Spleen (tissue), 11 donors: ENCODE measurements around the gene ADH5. TPM values are rescaled to one million over a fixed set of nuclear protein-coding genes. Genes with fewer than 3 reads are reported as not detected.

Experiments
- DNase-seq: peaks from one replicate; pipeline ENCODE4 v3.0.0-alpha.2; 2020
- H3K27ac ChIP-seq, 8 donors: fragments of 200-600 bp; sonication (generic) in 7 of 8; 1 replicate in 4 of 8; 2 replicates in 4 of 8; pipeline versions ENCODE4 v1.5.0 to v1.8.0; 2016 to 2021; ENCODE audit warnings: inconsistent platforms in 4 of 8, mild to moderate bottlenecking in 4 of 8, moderate library complexity in 1 of 8
- H3K27me3 ChIP-seq, 7 donors: fragments of 200-600 bp; sonication (generic) in 6 of 7; replicated peaks in 1 of 7; 1 replicate in 4 of 7; 2 replicates in 3 of 7; pipeline versions ENCODE4 v1.5.0 to v1.8.0; 2016 to 2021; ENCODE audit warnings: inconsistent platforms in 3 of 7, mild to moderate bottlenecking in 1 of 7
- H3K36me3 ChIP-seq, 6 donors: fragments of 200-600 bp; sonication (generic) in 5 of 6; 1 replicate in 4 of 6; 2 replicates in 2 of 6; pipeline versions ENCODE4 v1.5.0 to v1.8.0; 2016 to 2021; ENCODE audit warnings: inconsistent platforms in 2 of 6
- H3K4me1 ChIP-seq, 6 donors: fragments of 200-600 bp; sonication (generic) in 5 of 6; 1 replicate in 3 of 6; 2 replicates in 3 of 6; pipeline versions ENCODE4 v1.5.0 to v1.8.0; 2016 to 2021; ENCODE audit warnings: inconsistent platforms in 3 of 6
- H3K4me3 ChIP-seq, 8 donors: fragments of 200-600 bp; sonication (generic) in 7 of 8; 1 replicate in 4 of 8; 2 replicates in 4 of 8; pipeline versions ENCODE4 v1.5.0 to v1.8.0; 2016 to 2021; ENCODE audit warnings: inconsistent platforms in 4 of 8, mild to moderate bottlenecking in 4 of 8, moderate library complexity in 2 of 8
- H3K9me3 ChIP-seq, 8 donors: fragments of 200-600 bp; sonication (generic) in 7 of 8; 1 replicate in 4 of 8; 2 replicates in 4 of 8; pipeline versions ENCODE4 v1.5.0 to v1.8.0; 2016 to 2021; ENCODE audit warnings: inconsistent platforms in 4 of 8
- POLR2A ChIP-seq, 3 donors: fragments of 450-650 bp; IDR thresholded peaks; one replicate each; pipeline ENCODE4 v1.5.1; 2017; ENCODE audit warnings: antibody characterized with exemption in 3 of 3, mild to moderate bottlenecking in 1 of 3
- POLR2AphosphoS5 ChIP-seq, 3 donors: sonication (generic); formaldehyde crosslinking; IDR thresholded peaks; one replicate each; pipeline ENCODE4 v1.5.1; 2017; ENCODE audit warnings: antibody characterized with exemption in 3 of 3
- WGBS, 5 donors: extraction: QIAGEN DNeasy Blood & Tissue Kit in 3 of 5; methylation state at CpG; one replicate each; pipeline versions ENCODE4 v1.1.5 to v1.1.7; 2013 to 2018; 5-methylcytosine and 5-hydroxymethylcytosine counted together
- intact Hi-C: fragments of 100-400 bp; cut with DNase I; formaldehyde crosslinking; loops from one replicate; pipeline ENCODE4 v1.15.0; 2023; ENCODE audit warnings: low total_unique reads
- polyA plus RNA-seq, 3 donors: library from polyadenylated mRNA; stranded (reverse); fragments of 200-250 nt; gene quantifications; one replicate each; pipeline ENCODE4 v1.2.1, GENCODE V29; 2013
- total RNA-seq, 7 donors: library from RNA; depleted of rRNA in 3 of 7; stranded (reverse); fragments of >200 nt in 3 of 7; fragmentation: NEBNext Ultra II Directional in 4 of 7; extraction: Animal tissue kit (Norgen Biotek cat#: 25700) in 4 of 7; gene quantifications; one replicate each; pipeline versions ENCODE4 v1.1.0 to v1.2.1, GENCODE V29; 2016 to 2021
- TF ChIP-seq, protein P1 (sequence below), 11 experiments: fragments of 200-600 bp in 7 of 11; fragments of 450-650 bp in 4 of 11; sonication (generic) in 4 of 11; IDR thresholded peaks in 8 of 11; conservative IDR thresholded peaks in 3 of 11; 1 replicate in 7 of 11; 2 replicates in 4 of 11; pipeline versions ENCODE4 v1.4.0 to v1.8.0; 2016 to 2021; ENCODE audit warnings: antibody characterized with exemption in 11 of 11, inconsistent platforms in 4 of 11, mild to moderate bottlenecking in 1 of 11
- donor health status: healthy with polysubstance abuse.
- donor health status: DM: no; HTN: no; CAD: no; lungs with moderate emphysema.
- donor health status: DM: no; HTN: no; CAD: no.
- donor health status: Bipolar disorder and iron deficiency.
- donor health status: healthy.
- donor health status: DM: no; HTN: no; CAD: no.
- donor health status: DM: yes; HTN: yes; CAD: no.

Gene ADH5
- total and polyA plus RNA-seq, 10 donors, result 54.2 to 93.1 (median 74.4) TPM

DNA sequence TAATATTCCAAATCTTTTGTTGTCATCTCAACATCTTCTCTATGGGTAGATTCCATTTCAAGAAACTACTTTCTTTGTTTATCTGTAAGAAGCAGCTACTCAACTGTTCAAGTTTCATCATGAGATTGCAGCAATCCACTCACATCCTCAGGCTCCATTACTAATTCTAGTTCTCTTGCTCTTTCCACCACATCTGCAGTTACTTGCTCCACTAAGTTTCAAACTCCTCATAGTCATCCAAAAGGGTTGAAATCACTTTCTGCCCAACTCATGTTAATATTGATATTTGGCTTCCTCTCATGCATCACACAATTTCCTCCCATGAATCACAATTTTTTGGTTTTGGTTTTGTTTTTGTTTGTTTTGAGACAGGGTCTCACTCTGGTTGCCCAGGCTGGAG is 35.7 kb downstream of the ADH5 start:
- intact Hi-C loops, result no loop called here

DNA sequence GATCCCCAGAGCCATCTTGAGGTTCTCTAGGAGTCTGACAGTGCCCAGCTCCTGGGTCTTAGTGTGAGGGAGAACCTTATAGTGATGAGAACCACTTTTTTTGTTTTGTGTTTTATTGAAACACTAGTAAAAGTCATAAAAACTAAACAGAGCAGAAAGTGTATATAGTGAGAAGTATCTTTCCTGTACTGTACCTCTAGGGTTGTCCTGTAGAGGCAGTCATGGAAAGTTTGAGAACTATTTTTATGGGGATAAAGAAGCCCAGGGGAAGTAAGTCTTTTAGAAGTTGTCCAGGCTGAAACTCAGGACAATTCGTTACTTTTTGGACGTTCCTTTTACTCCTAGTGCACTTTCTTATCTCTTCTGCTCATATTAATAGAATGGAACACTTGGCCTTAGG is 40.9 kb downstream of the ADH5 start:
- intact Hi-C loops, result no loop called here
- H3K27me3 ChIP-seq, result no peaks in the 10 kb centered on the region
- H3K4me3 ChIP-seq, result no peak overlapping the region
- peaks cover 0 to 17% (median 11%) of the 10 kb centered on the region in 6 donors for H3K4me1 ChIP-seq
- H3K27ac ChIP-seq, result no peak overlapping the region
- no peak for DNase-seq
- TF ChIP-seq, protein P1, sequence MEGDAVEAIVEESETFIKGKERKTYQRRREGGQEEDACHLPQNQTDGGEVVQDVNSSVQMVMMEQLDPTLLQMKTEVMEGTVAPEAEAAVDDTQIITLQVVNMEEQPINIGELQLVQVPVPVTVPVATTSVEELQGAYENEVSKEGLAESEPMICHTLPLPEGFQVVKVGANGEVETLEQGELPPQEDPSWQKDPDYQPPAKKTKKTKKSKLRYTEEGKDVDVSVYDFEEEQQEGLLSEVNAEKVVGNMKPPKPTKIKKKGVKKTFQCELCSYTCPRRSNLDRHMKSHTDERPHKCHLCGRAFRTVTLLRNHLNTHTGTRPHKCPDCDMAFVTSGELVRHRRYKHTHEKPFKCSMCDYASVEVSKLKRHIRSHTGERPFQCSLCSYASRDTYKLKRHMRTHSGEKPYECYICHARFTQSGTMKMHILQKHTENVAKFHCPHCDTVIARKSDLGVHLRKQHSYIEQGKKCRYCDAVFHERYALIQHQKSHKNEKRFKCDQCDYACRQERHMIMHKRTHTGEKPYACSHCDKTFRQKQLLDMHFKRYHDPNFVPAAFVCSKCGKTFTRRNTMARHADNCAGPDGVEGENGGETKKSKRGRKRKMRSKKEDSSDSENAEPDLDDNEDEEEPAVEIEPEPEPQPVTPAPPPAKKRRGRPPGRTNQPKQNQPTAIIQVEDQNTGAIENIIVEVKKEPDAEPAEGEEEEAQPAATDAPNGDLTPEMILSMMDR (IDR thresholded peaks at IDR 0.05 in 8 of 11, conservative IDR thresholded peaks at IDR 0.05 in 3 of 11), result no peak
- no peak for TF ChIP-seq POLR2A (IDR thresholded peaks at IDR 0.05)
- TF ChIP-seq POLR2AphosphoS5 (IDR thresholded peaks at IDR 0.05), result no peak
- 81 to 93% (median 83%) methylated on average over 2 of the region's 2 CpGs for WGBS, 5 donors
- H3K36me3 ChIP-seq, result peaks cover 0 to 66% (median 30%) of the 10 kb centered on the region in 6 donors
- no peaks in the 10 kb centered on the region for H3K9me3 ChIP-seq

More for the DNA sequence above, 35.7 kb downstream of the ADH5 start:
- Histone ChIP-seq H3K27ac (no peak overlapping the region), H3K9me3 (no peaks in the 10 kb centered on the region), H3K4me1 (peaks cover 0 to 15% (median 6%) of the 10 kb centered on the region in 6 donors), H3K4me3 (no peak overlapping the region), H3K27me3 (no peaks in the 10 kb centered on the region), H3K36me3 (peaks cover 0 to 81% (median 22%) of the 10 kb centered on the region in 6 donors)
- DNase-seq, result no peak
- TF ChIP-seq, protein P1 (IDR thresholded peaks at IDR 0.05 in 8 of 11, conservative IDR thresholded peaks at IDR 0.05 in 3 of 11), result no peak
- TF ChIP-seq POLR2AphosphoS5 (IDR thresholded peaks at IDR 0.05) (no peak), POLR2A (IDR thresholded peaks at IDR 0.05) (no peak)

DNA sequence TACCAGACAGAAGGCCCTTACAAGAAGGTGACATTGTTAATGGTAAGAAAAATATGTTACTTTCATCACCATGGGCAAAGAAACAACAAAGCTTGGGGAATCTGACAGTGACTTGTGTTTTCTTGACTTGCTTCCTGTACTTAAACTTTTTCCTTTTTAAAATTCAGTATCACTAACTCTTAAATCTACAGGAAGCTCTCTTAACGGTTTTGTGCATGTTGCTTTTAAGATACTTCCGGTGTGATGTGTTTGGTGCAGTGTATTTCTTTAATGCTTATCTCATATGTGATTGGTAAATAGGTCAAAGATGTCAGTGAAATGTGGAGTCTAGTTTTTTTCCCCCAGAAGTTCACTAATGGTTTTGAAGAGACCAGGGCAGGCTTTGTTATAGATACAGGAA is 45.2 kb downstream of the ADH5 start:
- DNase-seq, result no peak

DNA sequence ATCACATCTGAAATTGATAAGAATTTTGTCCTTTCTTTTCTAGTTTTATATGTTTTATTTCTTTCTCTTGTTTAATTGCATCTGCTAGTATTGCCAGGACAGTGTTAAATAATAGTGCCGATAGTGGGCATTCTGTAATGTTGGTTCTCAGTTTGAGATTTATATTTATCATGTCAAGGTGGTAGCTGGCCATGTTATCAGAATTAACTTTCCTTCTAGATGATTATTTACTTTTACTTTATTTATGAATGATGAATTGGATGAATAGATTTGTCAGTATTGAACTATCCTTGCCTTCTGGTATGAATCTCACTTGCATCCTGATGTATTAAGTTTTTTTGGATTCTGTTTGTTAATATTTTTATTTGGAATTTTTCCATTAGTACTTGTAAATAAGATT is 50.4 kb downstream of the ADH5 start:
- no peak for DNase-seq
- peaks cover 0 to 73% (median 4%) of the 10 kb centered on the region in 6 donors for H3K36me3 ChIP-seq
- no peak overlapping the region for H3K4me3 ChIP-seq
- WGBS, 5 donors, result 94 to 100% (median 100%) methylated on average over 1 of the region's 1 CpG
- no peak for TF ChIP-seq POLR2AphosphoS5 (IDR thresholded peaks at IDR 0.05)
- TF ChIP-seq POLR2A (IDR thresholded peaks at IDR 0.05), result no peak
- TF ChIP-seq, protein P1 (IDR thresholded peaks at IDR 0.05 in 8 of 11, conservative IDR thresholded peaks at IDR 0.05 in 3 of 11), result no peak
- H3K27me3 ChIP-seq, result no peaks in the 10 kb centered on the region
- peaks cover 3 to 23% (median 19%) of the 10 kb centered on the region in 8 donors for H3K9me3 ChIP-seq
- peaks cover 0 to 8% (median 4%) of the 10 kb centered on the region in 6 donors for H3K4me1 ChIP-seq
- intact Hi-C loops, result no loop called here
- no peak overlapping the region for H3K27ac ChIP-seq

More for the DNA sequence above, 45.2 kb downstream of the ADH5 start:
- peaks cover 0 to 56% (median 13%) of the 10 kb centered on the region in 6 donors for H3K36me3 ChIP-seq
- intact Hi-C loops, result no loop called here
- no peak overlapping the region for H3K4me3 ChIP-seq
- H3K27me3 ChIP-seq, result no peaks in the 10 kb centered on the region
- peak overlapping the region in 7 of 8 donors; percentile 18 to 81 (median 63) for H3K27ac ChIP-seq
- peaks cover 1 to 11% (median 7%) of the 10 kb centered on the region in 8 donors for H3K9me3 ChIP-seq
- H3K4me1 ChIP-seq, result peaks cover 0 to 20% (median 11%) of the 10 kb centered on the region in 6 donors
- TF ChIP-seq POLR2AphosphoS5 (IDR thresholded peaks at IDR 0.05) (no peak), POLR2A (IDR thresholded peaks at IDR 0.05) (no peak)
- TF ChIP-seq, protein P1 (IDR thresholded peaks at IDR 0.05 in 8 of 11, conservative IDR thresholded peaks at IDR 0.05 in 3 of 11), result no peak
- WGBS, 5 donors, result 7 to 25% (median 16%) methylated on average over 2 of the region's 2 CpGs
